NCI-H524 treated with DMSO at 0.1 percent for 48 hours (cell line): Measurements from ENCODE around the gene CDR2.
"Not testable (repeated sequence)": the region's sequence is repeated elsewhere in the genome, so short reads cannot be mapped to it uniquely, and the experiment has no call there.

ENCODE experiments used
- DNase-seq: peaks from one replicate; lab custom pipeline; 2025; lab: John Stamatoyannopoulos, UW

CDR2 gene

DNA sequence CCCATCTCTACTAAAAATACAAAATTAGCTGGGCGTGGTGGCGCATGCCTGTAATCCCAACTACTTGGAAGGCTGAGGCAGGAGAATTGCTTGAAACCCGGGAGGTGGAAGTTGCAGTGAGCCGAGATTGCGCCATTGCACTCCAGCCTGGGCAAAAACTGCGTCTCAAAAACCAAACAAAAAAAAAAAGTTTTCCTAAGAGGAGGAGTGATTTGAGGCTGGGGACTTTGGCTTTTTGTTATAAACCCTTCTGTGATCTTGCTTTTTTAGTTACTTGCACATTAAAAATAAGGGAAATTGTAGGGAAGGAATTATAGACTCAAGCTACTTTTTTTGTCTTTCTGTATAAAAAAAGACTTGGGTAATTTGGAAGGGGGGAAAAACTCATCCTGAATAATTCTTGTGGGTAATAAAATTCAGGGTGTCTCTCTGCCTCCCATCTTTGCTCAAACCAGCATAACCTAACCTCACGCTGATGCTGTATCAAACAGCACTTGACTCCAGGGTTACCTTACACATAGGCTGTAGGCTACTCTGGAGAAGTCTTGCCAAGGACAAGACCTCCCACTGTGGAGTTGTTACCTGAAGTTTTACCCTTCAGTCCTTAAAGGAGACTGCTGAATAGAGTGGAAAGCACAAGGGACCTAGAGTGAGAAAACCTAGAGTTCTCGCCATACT is 1.7 kb upstream of the CDR2 start:
- no peak for DNase-seq

DNA sequence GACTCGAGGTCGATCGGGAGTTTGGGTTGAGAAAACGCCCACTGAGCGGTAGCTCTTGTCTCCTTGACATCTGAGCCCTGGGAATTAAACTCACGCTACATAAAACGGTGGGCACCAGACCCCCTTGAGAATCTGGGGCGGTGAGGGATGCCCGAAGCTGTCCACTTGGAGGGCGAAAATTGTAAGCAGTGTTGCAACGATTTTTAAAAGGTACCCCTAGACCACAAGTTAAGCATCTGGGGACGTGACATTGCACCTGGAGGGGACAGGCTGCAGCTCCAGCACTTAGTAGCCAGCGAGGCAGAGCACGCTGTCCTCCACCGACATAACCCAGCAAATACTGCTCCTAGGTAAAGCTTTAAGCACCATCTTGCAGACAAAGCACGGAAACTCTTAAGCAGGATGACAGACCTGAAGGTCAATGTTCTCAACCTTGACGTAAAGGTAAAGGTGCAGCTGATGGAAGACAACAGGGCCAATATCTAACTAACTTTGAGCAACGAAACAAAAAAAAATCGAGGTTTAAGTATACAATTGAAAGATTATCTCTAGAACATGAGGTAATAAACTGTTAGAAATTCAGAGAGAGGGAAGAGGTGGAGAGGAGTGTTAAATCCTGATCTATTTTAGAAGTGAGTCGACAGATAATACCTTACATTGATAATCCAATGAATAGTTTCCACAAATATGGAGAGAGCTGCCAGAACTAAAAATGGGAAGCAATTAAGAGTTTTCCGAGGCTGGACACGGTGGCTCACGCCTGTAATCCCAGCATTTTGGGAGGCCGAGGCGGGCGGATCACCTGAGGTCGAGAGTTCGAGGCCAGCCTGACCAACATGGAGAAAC is 921 bp upstream of the CDR2 start:
- DNase-seq: no peak

DNA sequence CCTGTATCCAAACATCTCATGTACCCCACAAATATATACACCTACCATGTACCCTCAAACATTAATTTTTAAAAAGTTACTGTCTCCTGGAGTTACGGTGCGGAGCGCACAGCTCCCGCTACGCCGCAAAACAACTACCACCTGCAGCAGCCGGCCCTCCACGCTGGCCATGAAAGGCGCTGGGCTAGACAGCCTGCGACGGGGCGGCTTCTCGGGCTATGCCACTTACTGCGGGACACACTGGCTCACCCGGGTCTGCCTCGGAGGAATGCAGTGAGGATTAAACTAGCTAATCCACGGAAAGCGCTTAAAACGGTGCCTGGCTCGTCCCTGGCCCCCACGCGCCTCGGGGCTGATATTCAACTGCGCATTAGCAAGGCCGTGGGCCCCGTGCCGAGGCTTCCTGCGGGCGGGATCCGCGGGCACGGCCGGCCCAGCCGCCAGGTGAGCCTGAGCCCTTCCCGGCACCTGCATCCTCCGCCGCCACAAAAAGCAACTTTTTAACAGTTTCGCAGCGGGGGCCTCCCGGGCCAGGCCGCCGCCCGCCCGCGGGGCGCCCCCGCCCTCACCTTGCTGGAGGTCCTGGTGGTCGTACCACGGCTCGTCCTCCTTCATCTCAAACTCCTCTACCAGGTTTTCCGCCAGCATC is 633 bp downstream of the CDR2 start:
- no peak for DNase-seq

DNA sequence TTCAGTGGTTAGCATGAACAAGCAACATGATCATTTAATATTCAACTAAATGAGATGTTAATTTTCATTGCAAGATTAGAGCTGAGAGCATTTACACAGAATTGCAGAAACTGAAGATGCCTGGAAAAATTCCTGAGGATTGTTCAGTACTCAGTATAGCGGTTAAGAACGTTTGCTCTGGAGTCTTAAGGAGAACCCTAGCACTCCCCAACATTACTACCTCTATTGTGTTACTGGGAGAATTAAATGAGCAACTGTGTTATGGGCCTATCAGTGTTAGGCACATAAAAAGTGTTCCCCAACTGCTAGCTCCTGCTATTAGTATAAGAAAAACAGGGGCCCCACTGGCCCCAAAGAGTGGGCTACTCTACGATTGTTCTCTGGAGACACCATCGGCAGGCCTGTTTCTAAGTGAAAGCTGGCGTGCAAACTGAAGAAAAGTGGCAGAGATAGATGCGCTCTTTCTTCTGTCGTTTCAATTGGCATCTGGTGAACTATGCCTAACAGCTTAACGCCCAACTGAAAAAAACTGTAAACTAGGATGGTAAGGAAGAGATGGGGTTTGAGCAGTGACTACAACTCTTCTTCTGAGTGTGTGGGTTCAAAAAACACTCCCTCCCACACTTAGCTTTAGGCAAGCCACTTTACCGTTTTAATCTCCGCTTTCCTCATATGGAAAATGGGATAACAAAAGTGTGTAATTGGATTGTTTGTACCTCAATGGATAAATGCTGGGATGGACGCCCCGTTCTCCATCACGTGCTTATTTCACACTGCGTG is 1.3 kb downstream of the CDR2 start:
- no peak for DNase-seq

DNA sequence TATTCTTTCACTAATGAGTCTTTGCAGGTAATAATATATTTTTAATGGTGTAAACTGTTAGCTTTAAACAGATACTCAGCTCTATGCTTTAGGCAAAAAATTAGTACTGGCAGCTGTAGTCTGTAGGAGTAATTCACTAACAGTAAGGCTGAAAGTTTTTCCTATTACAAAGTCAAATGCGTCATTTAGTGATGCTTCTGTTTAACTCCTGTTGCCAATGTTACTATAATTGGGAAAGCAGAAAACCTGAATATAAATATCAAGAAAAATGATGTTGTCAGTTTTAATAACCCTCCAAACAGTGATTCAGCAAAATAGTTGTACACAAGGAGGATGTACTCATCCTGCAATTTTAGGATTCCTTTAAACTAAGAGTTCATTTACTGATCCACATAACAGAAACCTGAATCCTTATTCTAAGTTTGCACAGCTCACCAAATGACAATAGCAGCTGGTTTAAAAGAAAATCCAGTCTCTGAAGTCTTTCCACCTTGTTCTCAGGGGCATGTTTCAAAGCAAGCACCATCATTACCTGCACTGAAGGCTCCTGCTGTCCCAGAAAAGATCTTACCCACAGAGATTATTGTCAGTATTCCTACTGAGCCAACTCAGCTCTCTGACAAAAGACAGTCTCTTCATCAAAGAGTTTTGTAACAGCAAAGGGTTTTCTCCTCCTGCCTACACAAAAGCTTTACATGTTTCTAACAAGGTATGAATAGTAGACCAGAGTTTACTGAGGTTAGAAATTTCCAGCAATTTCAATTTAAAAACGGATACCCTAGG is 4.2 kb downstream of the CDR2 start:
- DNase-seq: no peak

DNA sequence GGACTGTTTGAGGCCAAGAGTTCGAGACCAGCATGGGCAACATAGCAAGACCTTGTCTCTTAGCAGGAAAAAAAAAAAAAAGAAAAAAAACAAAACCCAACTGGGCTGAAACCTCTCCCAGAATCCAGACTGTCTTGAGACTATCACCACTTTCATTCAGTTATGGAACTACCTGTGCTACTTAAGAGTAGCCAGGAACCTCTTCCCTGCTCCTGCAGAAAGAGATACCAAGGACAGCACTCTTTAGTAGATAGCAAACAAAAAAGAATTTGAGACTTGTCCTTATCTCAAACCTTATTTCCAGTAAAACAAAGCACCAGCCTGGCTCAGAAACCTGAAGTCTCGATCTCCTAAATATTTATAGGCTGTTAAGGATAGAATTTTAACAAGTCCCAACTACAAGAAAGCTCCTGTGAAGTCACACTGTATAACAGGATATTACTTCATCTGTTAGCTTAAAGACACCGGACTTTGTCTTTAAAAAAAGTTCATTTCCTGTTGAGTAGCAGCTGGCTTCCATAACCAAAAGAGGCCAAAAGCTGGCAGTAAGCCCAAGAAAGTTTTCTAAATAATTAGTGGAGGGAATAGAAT is 5.1 kb downstream of the CDR2 start:
- DNase-seq: no peak

DNA sequence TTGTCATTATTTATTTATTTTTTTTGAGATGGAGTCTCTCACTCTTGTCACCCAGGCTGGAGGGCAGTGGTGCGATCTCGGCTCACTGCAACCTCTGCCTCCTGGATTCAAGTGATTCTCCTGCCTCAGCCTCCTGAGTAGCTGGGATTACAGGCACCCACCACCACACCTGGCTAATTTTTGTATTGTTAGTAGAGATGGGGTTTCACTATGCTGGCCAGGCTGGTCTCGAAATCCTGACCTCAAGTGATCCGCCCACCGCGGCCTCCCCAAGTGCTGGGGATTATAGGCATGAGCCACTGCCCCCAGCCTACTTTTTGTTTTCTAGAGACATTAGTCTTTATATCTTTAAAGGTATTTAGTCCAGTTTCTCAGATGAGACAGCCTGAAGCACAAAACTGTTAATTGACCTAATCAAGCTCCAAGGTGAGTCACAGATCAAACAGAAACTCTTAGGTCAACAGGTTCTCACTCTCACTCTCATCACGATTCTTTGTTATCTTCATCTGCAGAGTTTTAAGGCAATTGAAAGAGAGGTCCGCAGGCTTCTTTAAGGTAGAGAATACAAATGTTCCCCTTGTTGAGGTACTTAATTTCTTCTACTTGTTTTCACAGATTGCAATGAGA is 6.1 kb downstream of the CDR2 start:
- not testable (repeated sequence) for DNase-seq

DNA sequence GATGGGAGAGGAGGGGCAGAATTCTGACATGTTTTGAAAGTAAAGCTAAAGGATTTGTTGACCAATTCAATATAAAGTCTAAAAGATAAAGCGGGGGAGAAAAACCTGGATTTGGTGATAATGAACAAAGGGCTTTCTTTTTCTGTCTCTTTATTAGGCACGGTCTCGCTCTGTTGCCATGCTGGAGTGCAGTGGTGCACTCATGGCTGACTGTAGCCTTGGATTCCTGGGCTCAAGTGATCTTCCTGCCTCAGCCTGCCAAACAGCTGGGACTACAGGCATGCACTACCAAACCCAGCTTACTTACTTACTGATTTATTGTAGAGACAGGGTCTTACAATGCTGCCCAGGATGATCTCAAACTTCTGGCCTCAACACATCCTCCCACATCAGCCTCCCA is 7.5 kb downstream of the CDR2 start:
- no peak for DNase-seq

DNA sequence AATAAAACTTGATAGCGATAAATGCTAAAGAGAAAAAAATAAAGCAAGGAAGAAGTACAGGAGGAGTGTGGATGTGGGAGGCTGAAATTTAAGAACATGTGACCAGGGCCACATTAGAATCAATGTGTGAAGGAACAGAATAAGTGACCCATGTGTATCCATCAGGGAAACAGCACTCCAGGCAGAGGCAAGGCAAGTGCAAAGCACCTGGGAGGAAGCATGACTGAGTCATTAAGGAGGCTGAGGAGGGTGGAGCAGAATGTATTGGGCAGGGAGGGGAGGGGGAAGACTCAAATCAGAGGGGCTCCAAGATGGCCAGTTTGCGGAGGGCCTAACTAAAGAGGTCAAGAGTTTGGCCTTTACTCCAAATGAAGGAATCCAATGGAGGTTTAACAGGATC is 8.0 kb downstream of the CDR2 start:
- no peak for DNase-seq

DNA sequence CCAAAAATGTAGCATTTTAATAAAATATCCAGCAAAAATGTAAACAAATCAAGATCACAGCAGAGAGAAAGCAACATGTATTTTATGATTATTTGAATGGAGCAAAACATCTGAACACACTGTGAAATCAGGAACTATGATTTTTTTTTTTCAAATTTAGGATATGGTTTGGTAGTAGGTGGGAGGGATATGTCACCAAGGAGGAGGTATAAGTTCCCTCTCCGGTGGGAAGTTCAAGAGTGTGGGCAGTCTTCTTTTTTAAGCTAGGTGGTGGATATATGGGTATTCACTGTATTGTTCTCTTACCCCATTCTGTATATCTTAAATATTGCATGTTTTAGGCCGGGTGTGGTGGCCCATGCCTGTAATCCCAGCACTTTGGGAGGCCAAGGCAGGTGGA is 10.2 kb downstream of the CDR2 start:
- DNase-seq: no peak

DNA sequence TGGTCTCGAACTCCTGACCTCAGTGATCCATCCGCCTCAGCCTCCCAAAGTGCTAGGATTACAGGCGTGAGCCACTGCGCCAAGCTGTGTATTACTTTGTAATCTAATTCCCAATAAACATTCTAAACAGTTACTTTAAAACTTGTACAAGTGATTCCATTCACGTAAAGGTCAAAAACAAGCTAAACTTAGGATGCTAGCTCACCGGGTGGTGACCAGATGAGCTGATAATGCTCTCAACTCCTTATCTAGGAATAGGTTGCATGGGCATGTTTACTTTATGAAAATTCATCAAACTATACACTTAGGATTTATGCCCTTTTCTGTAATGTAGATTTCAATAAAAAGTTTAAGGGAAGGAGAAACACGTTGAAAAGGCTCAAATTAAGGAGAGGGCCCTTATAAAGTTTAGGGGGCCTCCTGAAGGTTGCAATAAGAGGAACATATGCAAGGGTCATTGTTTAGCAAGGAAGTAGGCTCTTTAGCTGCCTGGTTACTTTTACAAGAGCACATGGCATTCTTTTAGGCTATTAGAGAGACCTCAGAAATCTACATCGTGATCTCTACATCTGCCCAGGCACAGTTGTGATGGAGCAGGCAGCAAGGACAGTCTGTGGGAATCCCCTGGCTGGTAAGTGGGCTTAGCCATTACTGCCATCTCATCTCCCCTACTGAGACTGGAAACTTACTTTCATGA is 13.3 kb downstream of the CDR2 start:
- DNase-seq: no peak

DNA sequence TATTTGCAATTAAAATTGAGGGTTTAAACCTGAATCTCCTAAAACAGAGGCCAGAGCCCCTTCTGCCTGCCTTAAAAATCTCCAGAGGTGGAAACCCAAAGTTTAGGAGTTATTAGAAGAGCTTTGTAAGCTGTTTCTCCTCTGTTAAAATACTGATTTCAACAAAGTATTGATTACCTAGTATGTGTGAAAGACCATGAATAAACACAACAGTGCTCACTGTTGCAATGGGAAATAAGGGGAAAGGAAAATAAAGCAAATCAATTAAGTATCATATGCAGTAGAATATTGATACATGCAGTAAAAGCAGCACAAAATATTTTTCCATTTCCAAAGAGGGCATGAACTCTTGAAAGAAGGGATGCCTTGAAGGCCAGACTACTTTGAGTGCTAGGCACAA is 14.7 kb downstream of the CDR2 start:
- DNase-seq: no peak

DNA sequence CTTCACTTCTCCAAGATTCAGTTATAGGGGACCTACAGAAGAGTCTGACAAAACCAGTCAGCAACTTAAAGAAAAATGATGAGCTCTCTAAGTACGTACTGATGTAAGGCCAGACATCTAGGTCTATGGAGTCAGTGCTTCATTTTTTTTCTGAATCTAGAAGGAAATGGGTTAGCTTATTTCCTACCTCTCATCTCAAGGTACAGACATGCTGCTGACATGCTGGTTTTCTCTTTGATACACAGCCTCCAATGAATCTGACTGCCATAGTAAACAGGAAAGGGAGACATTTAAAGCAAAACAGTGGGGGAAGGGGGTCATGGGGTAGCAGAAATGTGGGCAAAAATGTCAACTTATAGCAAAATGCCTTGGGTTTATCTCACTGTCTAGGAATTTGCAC is 16.4 kb downstream of the CDR2 start:
- no peak for DNase-seq

DNA sequence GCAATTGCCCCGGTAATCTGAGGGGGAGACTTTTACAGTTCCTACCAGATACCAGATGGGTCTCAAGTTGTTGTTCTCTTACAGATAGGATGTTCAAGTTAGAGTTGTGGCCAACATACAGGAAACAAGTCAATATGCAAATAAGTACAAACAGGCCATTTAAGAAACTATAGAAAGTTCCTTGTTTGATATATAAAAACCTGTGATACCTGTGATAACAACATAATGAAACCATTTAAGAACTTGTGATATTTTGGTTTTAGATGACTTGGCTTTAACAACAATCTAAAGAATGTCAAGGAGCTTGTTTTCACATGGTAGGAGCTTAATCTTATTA is 16.8 kb downstream of the CDR2 start:
- DNase-seq: no peak

DNA sequence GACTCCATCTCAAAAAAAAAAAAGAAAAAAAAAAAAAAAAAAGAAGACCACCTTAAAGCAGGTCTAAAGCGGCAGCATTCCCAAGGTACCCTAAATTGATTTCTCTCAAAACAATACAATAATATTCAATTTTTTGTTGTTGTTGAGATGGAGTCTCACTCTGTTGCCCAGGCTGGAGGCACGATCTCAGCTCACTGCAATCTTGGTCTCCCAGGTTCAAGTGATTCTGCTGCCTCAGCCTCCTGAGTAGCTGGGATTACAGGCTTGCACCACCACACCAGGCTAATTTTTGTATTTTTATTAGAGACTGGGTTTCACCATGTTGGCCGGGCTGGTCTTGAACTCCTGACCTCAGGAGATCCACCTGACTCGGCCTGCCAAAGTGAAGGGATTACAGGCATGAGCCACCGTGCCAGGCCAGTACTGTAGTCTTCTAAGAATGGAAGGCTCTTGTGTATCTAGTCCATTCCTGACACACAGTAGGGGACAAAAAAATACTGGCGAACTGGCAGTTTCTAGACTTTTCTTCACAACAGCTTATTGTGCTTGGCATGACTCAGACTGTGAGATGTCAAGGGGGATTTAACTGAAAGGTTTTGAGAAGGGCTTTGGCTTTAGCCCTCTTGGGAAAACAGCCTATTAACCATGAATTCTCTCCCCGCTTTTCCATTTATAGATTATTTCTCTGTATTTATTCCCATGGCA is 17.3 kb downstream of the CDR2 start:
- no peak for DNase-seq

DNA sequence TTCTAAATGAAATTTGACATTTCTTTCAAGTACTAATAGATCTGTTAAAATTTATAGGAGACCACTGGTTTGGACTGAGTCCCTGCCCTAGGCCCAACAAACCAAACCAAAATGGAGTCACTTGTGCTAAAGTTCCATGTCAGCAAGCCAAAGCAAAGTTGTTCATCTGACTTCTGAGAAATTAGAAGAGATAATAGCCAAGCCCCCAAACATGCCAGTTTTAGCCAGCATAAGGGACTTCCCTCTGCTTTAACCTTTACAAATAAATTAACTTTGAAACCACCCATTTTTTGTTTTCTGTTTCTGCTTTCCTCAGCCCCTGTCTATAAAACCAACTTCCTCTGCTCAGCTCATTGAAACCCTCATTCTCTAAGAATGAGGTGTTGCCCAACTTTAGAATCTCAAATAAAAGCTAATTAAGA is 18.9 kb downstream of the CDR2 start:
- no peak for DNase-seq

DNA sequence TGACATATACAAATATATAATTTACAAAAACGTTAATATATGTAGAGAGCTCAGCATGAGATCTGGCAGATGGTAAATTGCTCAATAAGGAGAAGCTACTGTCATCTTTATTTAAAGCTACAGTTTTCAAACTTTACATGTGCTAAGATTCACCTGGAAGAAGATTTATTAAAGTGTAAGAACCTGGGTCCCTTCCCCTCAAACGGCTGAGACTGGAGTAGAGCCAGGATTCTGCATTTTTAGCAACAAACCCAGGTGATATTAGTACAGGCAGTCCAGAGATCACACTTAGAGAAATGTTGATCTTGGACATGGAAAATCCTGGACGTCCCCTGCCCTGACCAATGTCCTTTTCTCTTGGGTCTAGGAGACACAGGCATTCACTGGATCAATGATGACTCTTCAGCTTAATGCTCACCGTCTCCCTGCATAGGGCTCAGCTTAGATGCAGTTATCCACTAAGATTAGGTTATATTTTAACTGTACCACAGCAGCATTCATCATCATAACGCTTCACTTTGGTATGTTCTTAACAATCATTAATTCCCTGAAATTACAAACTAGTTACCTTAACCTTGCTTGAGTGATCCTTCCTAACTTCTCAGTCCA is 20.4 kb downstream of the CDR2 start:
- DNase-seq: no peak

DNA sequence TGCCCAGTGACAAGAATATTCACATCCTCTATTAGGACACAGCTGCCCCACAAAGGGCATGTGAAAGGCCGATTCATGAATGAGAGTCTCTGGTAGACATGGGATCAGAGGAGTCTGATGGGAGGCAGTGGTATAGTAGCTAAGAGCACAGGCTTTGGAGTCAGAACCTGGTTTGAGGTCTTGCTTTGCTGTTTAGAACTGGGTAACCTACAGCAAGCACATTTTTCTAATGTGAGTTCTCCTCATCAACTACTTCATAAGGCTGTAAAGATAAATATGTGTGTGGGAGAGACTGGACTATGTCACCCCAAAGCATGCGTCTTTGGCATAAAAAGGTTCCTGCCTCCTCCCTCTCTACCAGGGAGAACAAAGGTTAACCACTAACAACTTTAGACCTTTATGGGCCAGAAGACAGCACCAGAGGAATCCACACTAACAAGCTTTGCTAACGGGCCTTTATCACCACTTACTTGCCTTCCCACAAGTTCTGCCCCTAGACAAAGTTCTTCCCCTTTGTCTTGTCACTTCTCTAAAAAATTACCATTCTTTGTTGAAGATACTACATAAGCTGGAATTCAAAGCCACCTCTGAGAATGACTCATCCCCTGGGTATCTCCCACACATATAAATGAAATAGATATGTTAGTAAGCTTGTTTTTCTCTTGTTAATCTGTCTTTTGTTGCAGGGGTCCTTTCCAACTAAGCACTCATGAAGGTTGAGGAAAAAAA is 21.1 kb downstream of the CDR2 start:
- no peak for DNase-seq
